ENCODE data around the gene RCCD1.

GRCh38 chr15:90946538-90946937, 8.1 kb upstream of the RCCD1 start:
- TF ChIP-seq, protein P1, sequence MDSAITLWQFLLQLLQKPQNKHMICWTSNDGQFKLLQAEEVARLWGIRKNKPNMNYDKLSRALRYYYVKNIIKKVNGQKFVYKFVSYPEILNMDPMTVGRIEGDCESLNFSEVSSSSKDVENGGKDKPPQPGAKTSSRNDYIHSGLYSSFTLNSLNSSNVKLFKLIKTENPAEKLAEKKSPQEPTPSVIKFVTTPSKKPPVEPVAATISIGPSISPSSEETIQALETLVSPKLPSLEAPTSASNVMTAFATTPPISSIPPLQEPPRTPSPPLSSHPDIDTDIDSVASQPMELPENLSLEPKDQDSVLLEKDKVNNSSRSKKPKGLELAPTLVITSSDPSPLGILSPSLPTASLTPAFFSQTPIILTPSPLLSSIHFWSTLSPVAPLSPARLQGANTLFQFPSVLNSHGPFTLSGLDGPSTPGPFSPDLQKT (IDR thresholded peaks at IDR 0.05; ENCODE audit: borderline replicate concordance, low read depth, low read length), result no peak
- TF ChIP-seq CTCF (tag by site-specific recombination; IDR thresholded peaks at IDR 0.05) (no peak), SETDB1 (IDR thresholded peaks at IDR 0.05; ENCODE audit: insufficient read length, low read length) (no peak), ZBTB7A (tag by site-specific recombination; IDR thresholded peaks at IDR 0.05; ENCODE audit: low read depth) (no peak), YY1 (tag by site-specific recombination; IDR thresholded peaks at IDR 0.05) (no peak), ZNF174 (tag by site-specific recombination; IDR thresholded peaks at IDR 0.05) (no peak), ZBTB6 (tag by site-specific recombination; IDR thresholded peaks at IDR 0.05) (no peak), ZNF747 (tag by site-specific recombination; IDR thresholded peaks at IDR 0.05) (no peak)

Measured in HEK293 (cell line).